SU-DHL-6 (cell line): Measurements from ENCODE around the gene CHKA.

ENCODE experiments used
- CTCF ChIP-seq: fragments of 200-600 bp; sonication (generic); IDR thresholded peaks from one replicate; pipeline ENCODE4 v1.5.1; 2017; ENCODE audit warnings: antibody characterized with exemption, mild to moderate bottlenecking, low read length, moderate library complexity; ENCODE audit not compliant: insufficient read depth, poor library complexity, severe bottlenecking
- EZH2phosphoT487 ChIP-seq: fragments of 200-600 bp; sonication (generic), shearing (Covaris generic); conservative IDR thresholded peaks from 2 replicates; pipeline ENCODE4 v1.6.1; 2018; ENCODE audit warnings: mild to moderate bottlenecking, antibody characterized with exemption, low read length, moderate library complexity, mixed read lengths

- TF ChIP-seq CTCF (no peak), EZH2phosphoT487 (no peak)
These were observed 20.2 kb upstream of the CHKA start for GRCh38 chr11:68141246-68142027.
